DND-41 (cell line): ENCODE measurements around the gene MYD88.

ENCODE experiments used
- ATAC-seq: fragments of 200-7000 bp; cut with Tn5 transposase; 3 replicates; pipeline ENCODE4 v1.9.1; 2021; ENCODE audit warnings: low read depth; ENCODE audit not compliant: insufficient read depth
- DNase-seq: peaks from one replicate; pipeline ENCODE4 v3.0.0-alpha.2; 2020
- H2AFZ ChIP-seq: 2 replicates; pipeline ENCODE4 v1.6.0; 2012; ENCODE audit warnings: low read depth, low read length
- H3K27ac ChIP-seq: 2 replicates; pipeline ENCODE4 v1.5.1; 2012; ENCODE audit warnings: low read length, inconsistent platforms
- H3K27me3 ChIP-seq: fragments of 200-600 bp; sonication (generic); 2 replicates; pipeline ENCODE4 v1.6.0; 2012; ENCODE audit warnings: low read length, mild to moderate bottlenecking, inconsistent platforms; ENCODE audit not compliant: insufficient read depth, poor library complexity
- H3K36me3 ChIP-seq: 2 replicates; pipeline ENCODE4 v1.5.1; 2012; ENCODE audit warnings: low read length, inconsistent platforms; ENCODE audit not compliant: insufficient read depth
- H3K4me1 ChIP-seq: 2 replicates; pipeline ENCODE4 v1.5.1; 2012; ENCODE audit warnings: mild to moderate bottlenecking, low read length; ENCODE audit not compliant: insufficient read depth
- H3K4me2 ChIP-seq: 2 replicates; pipeline ENCODE4 v1.6.0; 2012; ENCODE audit warnings: mild to moderate bottlenecking, moderate library complexity, low read length, inconsistent platforms; ENCODE audit not compliant: insufficient read depth
- H3K4me3 ChIP-seq, 2 experiments: fragments of 200-600 bp in 1 of 2; shearing (Covaris generic) in 1 of 2; 2 replicates each; pipeline ENCODE4 v1.5.1; 2012 to 2016; ENCODE audit warnings: inconsistent platforms in 2 of 2, low read length in 2 of 2, mild to moderate bottlenecking in 2 of 2, low read depth in 1 of 2, moderate library complexity in 1 of 2
- H3K79me2 ChIP-seq: 2 replicates; pipeline ENCODE4 v1.6.0; 2012; ENCODE audit warnings: low read length, inconsistent platforms; ENCODE audit not compliant: insufficient read depth
- H3K9ac ChIP-seq: 2 replicates; pipeline ENCODE4 v1.6.0; 2012; ENCODE audit warnings: low read depth, mild to moderate bottlenecking, inconsistent platforms, low read length, moderate library complexity
- H3K9me3 ChIP-seq: 2 replicates; pipeline ENCODE4 v1.5.1; 2012; ENCODE audit warnings: low read length, moderate library complexity, mild to moderate bottlenecking, inconsistent platforms; ENCODE audit not compliant: insufficient read depth, severe bottlenecking
- H4K20me1 ChIP-seq: 2 replicates; pipeline ENCODE4 v1.6.0; 2012; ENCODE audit warnings: low read length; ENCODE audit not compliant: insufficient read depth
- CTCF ChIP-seq: IDR thresholded peaks from 2 replicates; pipeline ENCODE4 v1.5.1; 2012; ENCODE audit warnings: borderline replicate concordance, low read length, moderate library complexity, mild to moderate bottlenecking; ENCODE audit not compliant: poor library complexity, severe bottlenecking; ENCODE audit errors: extremely low read depth
- EZH2 ChIP-seq: IDR thresholded peaks from 3 replicates; pipeline ENCODE4 v1.6.1; 2012; ENCODE audit warnings: borderline replicate concordance, low read depth, mild to moderate bottlenecking, moderate library complexity, low read length, inconsistent platforms; ENCODE audit not compliant: severe bottlenecking

Gene MYD88

GRCh38 chr3:38118421-38119247, 19.8 kb upstream of the MYD88 start:
- no peak for ATAC-seq
- no peak for TF ChIP-seq CTCF
- TF ChIP-seq EZH2, result no peak

DNA sequence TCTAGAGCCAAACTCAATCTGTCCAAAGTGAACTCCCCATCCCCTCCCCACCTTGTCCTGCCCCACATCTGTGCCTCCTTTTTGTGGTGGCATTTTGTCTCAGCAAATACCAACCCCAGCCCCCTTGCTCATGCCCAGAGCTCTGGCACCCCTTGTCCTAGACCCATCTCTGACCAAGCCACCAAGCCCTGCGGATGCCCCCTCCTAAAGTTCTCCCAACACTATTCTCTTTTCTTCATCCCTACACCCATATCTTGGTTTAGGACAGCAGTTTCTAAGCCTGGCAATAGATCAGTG, 19.3 kb upstream of the MYD88 start:
- Histone ChIP-seq H3K4me3 (no peak overlapping the region), H3K9ac (no peak overlapping the region), H3K4me1 (no peaks in the 10 kb centered on the region), H3K27me3 (no peaks in the 10 kb centered on the region), H4K20me1 (peaks cover 7% of the 10 kb centered on the region; the same call in 1 of the 2 replicates), H3K27ac (no peak overlapping the region), H3K4me2 (no peak overlapping the region), H3K79me2 (no peaks in the 10 kb centered on the region), H3K36me3 (peaks cover 42% of the 10 kb centered on the region), H3K9me3 (no peaks in the 10 kb centered on the region), H2AFZ (no peak overlapping the region)
- ATAC-seq, result no peak
- DNase-seq, result no peak
- no peak for TF ChIP-seq EZH2
- no peak for TF ChIP-seq CTCF

More at GRCh38 chr3:38118421-38119247, 19.8 kb upstream of the MYD88 start:
- Histone ChIP-seq H4K20me1 (peaks cover 7% of the 10 kb centered on the region; the same call in 1 of the 2 replicates), H3K27me3 (no peaks in the 10 kb centered on the region), H3K4me3 (no peak overlapping the region), H2AFZ (no peak overlapping the region), H3K79me2 (no peaks in the 10 kb centered on the region), H3K36me3 (peaks cover 37% of the 10 kb centered on the region), H3K9ac (no peak overlapping the region), H3K4me1 (no peaks in the 10 kb centered on the region), H3K4me2 (no peak overlapping the region), H3K27ac (no peak overlapping the region), H3K9me3 (no peaks in the 10 kb centered on the region)
- no peak for DNase-seq

DNA sequence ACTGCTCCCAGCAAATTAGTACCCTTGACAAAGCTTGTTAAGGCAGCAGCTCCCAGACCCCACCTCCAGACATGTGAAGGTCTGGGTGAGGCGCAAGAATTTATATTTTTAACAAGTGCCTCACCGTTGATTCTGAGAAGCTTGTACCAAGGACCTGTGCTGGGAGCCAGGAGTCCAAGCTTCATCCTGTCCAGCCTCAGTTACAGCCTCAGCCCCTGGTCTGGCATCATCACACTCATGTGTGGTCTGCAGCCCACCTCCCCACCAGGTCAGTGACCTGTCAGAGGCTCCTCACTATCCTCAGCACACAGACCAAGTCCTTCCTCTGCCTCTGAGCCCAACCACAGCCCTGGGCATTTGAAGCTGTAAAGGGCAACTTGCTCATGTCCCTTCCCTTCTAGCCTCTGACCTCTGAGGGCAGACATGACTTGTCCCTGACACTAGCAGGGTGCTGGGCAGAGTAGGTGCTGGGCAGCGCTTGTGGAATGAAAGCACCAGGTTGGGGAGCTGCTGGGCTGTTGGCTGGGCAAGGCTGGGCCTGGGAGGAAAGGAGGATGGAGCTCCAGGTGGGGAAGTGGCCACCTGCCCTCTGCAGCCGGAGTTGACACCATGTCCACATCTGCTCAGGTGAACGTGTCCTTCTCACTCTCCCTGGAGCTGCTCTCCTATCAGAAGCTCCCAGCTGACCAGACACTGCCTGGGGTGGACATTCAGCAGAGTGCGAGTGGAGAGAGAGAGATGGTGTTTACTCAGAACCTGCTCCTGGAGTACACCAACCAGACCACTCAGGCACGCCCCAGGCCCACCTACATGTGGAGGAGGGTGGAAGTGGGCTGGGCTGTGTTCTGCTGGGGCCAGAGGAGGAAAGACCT, 18.4 kb upstream of the MYD88 start:
- DNase-seq (no peak), ATAC-seq (no peak)
- Histone ChIP-seq H4K20me1 (peaks cover 7% of the 10 kb centered on the region; the same call in 1 of the 2 replicates), H3K9ac (no peak overlapping the region), H3K27ac (no peak overlapping the region), H3K4me1 (no peaks in the 10 kb centered on the region), H3K9me3 (no peaks in the 10 kb centered on the region), H3K79me2 (no peaks in the 10 kb centered on the region), H3K4me2 (no peak overlapping the region), H3K36me3 (peaks cover 51% of the 10 kb centered on the region), H3K27me3 (no peaks in the 10 kb centered on the region), H2AFZ (no peak overlapping the region), H3K4me3 (no peak overlapping the region)
- TF ChIP-seq CTCF (no peak), EZH2 (no peak)
